Activated naive CD4-positive, alpha-beta T cell treated with anti-CD3 and anti-CD28 coated beads, Interleukin-2, amount 50 U/mL, for 16 hours (primary cell): ENCODE measurements around the gene EFEMP1.

Experiments
- DNase-seq: peaks from one replicate; pipeline ENCODE4 v3.0.0-alpha.2; 2020

Gene EFEMP1

GRCh38 chr2:55931281-55931680 lies 7.7 kb upstream of the EFEMP1 start:
- DNase-seq, result no peak

GRCh38 chr2:55929476-55929875 lies 5.9 kb upstream of the EFEMP1 start:
- DNase-seq, result no peak

- no peak for DNase-seq
Measured at GRCh38 chr2:55926974-55927373, 3.4 kb upstream of the EFEMP1 start.

- DNase-seq, result no peak
Measured at GRCh38 chr2:55926246-55926645, 2.7 kb upstream of the EFEMP1 start.

GRCh38 chr2:55923982-55924321 lies 370 bp upstream of the EFEMP1 start:
- DNase-seq, result no peak

- no peak for DNase-seq
Measured at GRCh38 chr2:55922291-55922907, 1.2 kb downstream of the EFEMP1 start.

- DNase-seq, result no peak
Measured at GRCh38 chr2:55919574-55919973, 4.0 kb downstream of the EFEMP1 start.

GRCh38 chr2:55918856-55919255 lies 4.7 kb downstream of the EFEMP1 start:
- DNase-seq, result no peak

GRCh38 chr2:55917713-55918390 lies 5.7 kb downstream of the EFEMP1 start:
- no peak for DNase-seq

- no peak for DNase-seq
Measured at GRCh38 chr2:55917117-55917516, 6.5 kb downstream of the EFEMP1 start.

GRCh38 chr2:55916473-55917049 lies 7.0 kb downstream of the EFEMP1 start:
- DNase-seq, result no peak

- DNase-seq, result no peak
Measured at GRCh38 chr2:55914786-55915185, 8.8 kb downstream of the EFEMP1 start.

GRCh38 chr2:55912926-55913325 lies 10.7 kb downstream of the EFEMP1 start:
- DNase-seq, result no peak

- no peak for DNase-seq
Measured at GRCh38 chr2:55910077-55910476, 13.5 kb downstream of the EFEMP1 start.

- DNase-seq, result no peak
Measured at GRCh38 chr2:55907686-55908085, 15.9 kb downstream of the EFEMP1 start.

- no peak for DNase-seq
Measured at GRCh38 chr2:55906993-55907392, 16.6 kb downstream of the EFEMP1 start.

GRCh38 chr2:55903727-55904126 lies 19.9 kb downstream of the EFEMP1 start:
- no peak for DNase-seq

- no peak for DNase-seq
Measured at GRCh38 chr2:55902971-55903370, 20.6 kb downstream of the EFEMP1 start.

GRCh38 chr2:55902429-55902828 lies 21.2 kb downstream of the EFEMP1 start:
- DNase-seq, result no peak

- DNase-seq, result no peak
Measured at GRCh38 chr2:55901941-55902340, 21.6 kb downstream of the EFEMP1 start.

GRCh38 chr2:55901322-55901721 lies 22.3 kb downstream of the EFEMP1 start:
- no peak for DNase-seq

GRCh38 chr2:55899881-55900280 lies 23.7 kb downstream of the EFEMP1 start:
- no peak for DNase-seq

GRCh38 chr2:55898386-55899040 lies 25.1 kb downstream of the EFEMP1 start:
- DNase-seq, result no peak

- DNase-seq, result no peak
Measured at GRCh38 chr2:55896633-55897032, 26.9 kb downstream of the EFEMP1 start.
